ENCODE data around the gene MAP1B. TPM values are rescaled to one million over a fixed set of nuclear protein-coding genes. Genes with fewer than 3 reads are reported as not detected.
A peak's percentile ranks its signal among the peaks of the same experiment; 100 is the strongest.

The MAP1B gene
- total and polyA plus RNA-seq, 9 of the 15 experiments (the other 6 are each of a cell fraction or from before 2014, with no cell fraction given), result 5.2 to 66.1 (median 17.3) TPM

GRCh38 chr5:72245951-72246532, 138.8 kb downstream of the MAP1B start (continued):
- TF ChIP-seq HMBOX1 (IDR thresholded peaks at IDR 0.05) (peak; percentile 54; the same call in 1 of the 2 replicates), ADNP (tag; IDR thresholded peaks at IDR 0.05) (no peak; the same call in 1 of the 2 replicates), POLR2B (IDR thresholded peaks at IDR 0.05; ENCODE audit: low read depth, partially characterized antibody) (no peak), RAD21 (CRISPR knock-in tag; conservative IDR thresholded peaks at IDR 0.05 in 1 of 2, IDR thresholded peaks at IDR 0.05 in 1 of 2) (peak; percentile 53 to 63), ZNF277 (CRISPR knock-in tag; IDR thresholded peaks at IDR 0.05; ENCODE audit: borderline replicate concordance) (no peak), CREB3L1 (IDR thresholded peaks at IDR 0.05; ENCODE audit: borderline replicate concordance, low read depth) (no peak), RFX1 (IDR thresholded peaks at IDR 0.05) (no peak), ZKSCAN8 (CRISPR knock-in tag; IDR thresholded peaks at IDR 0.05) (no peak), KDM2B (CRISPR knock-in tag; IDR thresholded peaks at IDR 0.05) (no peak), ZNF699 (CRISPR knock-in tag; IDR thresholded peaks at IDR 0.05; ENCODE audit: insufficient replicate concordance) (no peak), ETV5 (CRISPR knock-in tag; IDR thresholded peaks at IDR 0.05; ENCODE audit: low read depth) (no peak), ZNF174 (CRISPR knock-in tag; IDR thresholded peaks at IDR 0.05) (no peak), ZNF79 (CRISPR knock-in tag; IDR thresholded peaks at IDR 0.05; ENCODE audit: low read depth) (no peak), DDX20 (tag; IDR thresholded peaks at IDR 0.05; ENCODE audit: low read depth) (no peak), SAP30 (IDR thresholded peaks at IDR 0.05; ENCODE audit: borderline replicate concordance, insufficient read depth, low read depth, low read length, poor library complexity, severe bottlenecking) (no peak), GTF2F1 (IDR thresholded peaks at IDR 0.05; ENCODE audit: low read depth, low read length) (no peak), HOMEZ (CRISPR knock-in tag; IDR thresholded peaks at IDR 0.05) (no peak), THAP12 (CRISPR knock-in tag; IDR thresholded peaks at IDR 0.05) (no peak)

Data from K562 (cell line).